ENCODE measurements around the gene RPL15.

The RPL15 gene

DNA sequence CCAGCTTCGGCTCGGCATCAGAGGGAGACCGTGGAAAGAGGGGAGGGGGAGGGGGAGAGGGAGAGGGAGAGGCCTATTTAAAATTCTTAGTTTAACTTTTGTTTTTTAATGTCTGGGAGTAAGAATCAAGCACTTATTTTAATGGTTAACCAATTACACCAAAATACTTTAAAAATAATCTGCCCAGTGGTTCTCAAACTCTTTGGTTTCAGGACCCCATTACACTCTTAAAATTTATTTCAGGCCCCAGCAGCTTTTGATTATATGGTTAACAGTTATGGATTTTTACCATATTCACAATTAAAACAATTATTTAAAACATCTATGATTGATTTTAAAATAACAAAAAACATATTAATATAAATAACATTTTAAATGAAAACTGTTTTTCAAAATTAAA, 44.6 kb upstream of the RPL15 start:
- no peaks in the 10 kb centered on the region for H3K9me3 ChIP-seq
- no peak overlapping the region for H3K27ac ChIP-seq
- TF ChIP-seq CTCF (IDR thresholded peaks at IDR 0.05): no peak
- DNase-seq: no peak
- H3K4me3 ChIP-seq: no peak overlapping the region
- intact Hi-C loops (cut with DNase I; ENCODE audit: low total_unique reads): no loop called here
- no peaks in the 10 kb centered on the region for H3K27me3 ChIP-seq
- no peaks in the 10 kb centered on the region for H3K36me3 ChIP-seq
- H3K4me1 ChIP-seq: peaks cover 0 to 37% (median 15%) of the 10 kb centered on the region in 4 donors

- H3K4me3 ChIP-seq: no peak overlapping the region
- no peaks in the 10 kb centered on the region for H3K9me3 ChIP-seq
- TF ChIP-seq CTCF (IDR thresholded peaks at IDR 0.05): no peak
- no peak overlapping the region for H3K27ac ChIP-seq
- intact Hi-C loops (cut with DNase I; ENCODE audit: low total_unique reads): no loop called here
- H3K4me1 ChIP-seq: peaks cover 0 to 28% (median 19%) of the 10 kb centered on the region in 4 donors
- DNase-seq: no peak
- no peaks in the 10 kb centered on the region for H3K36me3 ChIP-seq
- no peaks in the 10 kb centered on the region for H3K27me3 ChIP-seq
Measured at GRCh38 chr3:23873941-23874340, 43.0 kb upstream of the RPL15 start.

GRCh38 chr3:23874359-23875112, 42.4 kb upstream of the RPL15 start:
- no peak for TF ChIP-seq CTCF (IDR thresholded peaks at IDR 0.05)
- no peak for DNase-seq
- intact Hi-C loops (cut with DNase I; ENCODE audit: low total_unique reads): no loop called here
- H3K4me1 ChIP-seq: peaks cover 0 to 28% (median 19%) of the 10 kb centered on the region in 4 donors
- H3K27ac ChIP-seq: no peak overlapping the region
- no peaks in the 10 kb centered on the region for H3K9me3 ChIP-seq
- no peak overlapping the region for H3K4me3 ChIP-seq
- no peaks in the 10 kb centered on the region for H3K36me3 ChIP-seq
- H3K27me3 ChIP-seq: no peaks in the 10 kb centered on the region

- peaks cover 0 to 28% (median 17%) of the 10 kb centered on the region in 4 donors for H3K4me1 ChIP-seq
Measured at GRCh38 chr3:23875113-23875725, 41.7 kb upstream of the RPL15 start.

DNA sequence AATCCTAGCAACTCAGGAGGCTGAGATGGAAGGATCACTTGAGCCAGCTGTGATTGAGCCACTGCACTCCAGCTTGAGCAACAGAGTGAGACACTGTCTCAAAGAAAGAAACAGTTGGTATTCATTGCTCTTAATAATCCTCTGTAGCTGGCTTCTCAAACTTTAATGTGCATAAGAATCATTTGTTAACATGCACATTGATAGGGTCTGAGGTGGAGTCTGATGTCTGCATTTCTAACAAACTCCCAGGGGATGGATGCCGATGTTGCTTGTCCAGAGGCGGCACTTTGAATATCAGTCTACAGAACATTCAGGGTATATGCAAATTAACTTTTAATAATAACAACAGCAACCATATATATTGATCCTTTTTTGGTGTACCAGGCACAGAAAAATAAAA, 40.0 kb upstream of the RPL15 start:
- no peak overlapping the region for H3K4me3 ChIP-seq
- H3K36me3 ChIP-seq: peaks cover 0 to 3% (median 2%) of the 10 kb centered on the region in 3 donors
- H3K4me1 ChIP-seq: peaks cover 0 to 28% (median 17%) of the 10 kb centered on the region in 4 donors
- no peaks in the 10 kb centered on the region for H3K27me3 ChIP-seq
- no peak for TF ChIP-seq CTCF (IDR thresholded peaks at IDR 0.05)
- intact Hi-C loops (cut with DNase I; ENCODE audit: low total_unique reads): no loop called here
- no peak overlapping the region for H3K27ac ChIP-seq
- no peak for DNase-seq
- no peaks in the 10 kb centered on the region for H3K9me3 ChIP-seq

More at GRCh38 chr3:23875113-23875725, 41.7 kb upstream of the RPL15 start:
- TF ChIP-seq CTCF (IDR thresholded peaks at IDR 0.05): no peak
- H3K36me3 ChIP-seq: no peaks in the 10 kb centered on the region
- DNase-seq: no peak
- H3K9me3 ChIP-seq: no peaks in the 10 kb centered on the region
- intact Hi-C loops (cut with DNase I; ENCODE audit: low total_unique reads): no loop called here
- H3K27ac ChIP-seq: no peak overlapping the region
- H3K4me3 ChIP-seq: no peak overlapping the region
- no peaks in the 10 kb centered on the region for H3K27me3 ChIP-seq

All from tibial artery (tissue), 4 donors.